Measurements from ENCODE around the gene CLCN5. TPM values are rescaled to one million over a fixed set of nuclear protein-coding genes. Genes with fewer than 3 reads are reported as not detected.

Gene CLCN5
- total and polyA plus RNA-seq, 5 donors from 2014 or later: 0.05 to 1.3 (median 0.76) TPM

- H3K27ac ChIP-seq (ENCODE audit: insufficient read depth, low read length, poor library complexity, severe bottlenecking): no peak overlapping the region
- H3K27me3 ChIP-seq (ENCODE audit: control insufficient read depth, insufficient read depth, low read length): no peaks in the 10 kb centered on the region
- H3K4me3 Mint-ChIP-seq: no peak overlapping the region
- H3K9me3 ChIP-seq (ENCODE audit: control insufficient read depth in 2 of 2, low read length in 2 of 2): no peaks in the 10 kb centered on the region
- no peaks in the 10 kb centered on the region for H3K36me3 Mint-ChIP-seq
- no peaks in the 10 kb centered on the region for H3K27me3 Mint-ChIP-seq
- DNase-seq (no peak), ATAC-seq (ENCODE audit: low read depth in 2 of 2) (no peak)
- no peaks in the 10 kb centered on the region for H3K4me1 ChIP-seq (ENCODE audit: control insufficient read depth, insufficient read depth, low read length, poor library complexity, severe bottlenecking)
- no peaks in the 10 kb centered on the region for H3K4me1 Mint-ChIP-seq
- H3K27ac Mint-ChIP-seq: no peak overlapping the region
- no peaks in the 10 kb centered on the region for H3K36me3 ChIP-seq (ENCODE audit: control insufficient read depth, insufficient read depth, low read length)
- no peaks in the 10 kb centered on the region for H3K9me3 Mint-ChIP-seq
- H3K4me3 ChIP-seq (ENCODE audit: low read depth, low read length): no peak overlapping the region
Observed at GRCh38 chrX:49992853-49993252, 70.5 kb downstream of the CLCN5 start.

GRCh38 chrX:49993661-49994060 is 71.3 kb downstream of the CLCN5 start:
- Mint-ChIP-seq H3K27me3 (no peaks in the 10 kb centered on the region), H3K4me3 (no peak overlapping the region), H3K4me1 (no peaks in the 10 kb centered on the region), H3K36me3 (no peaks in the 10 kb centered on the region), H3K9me3 (no peaks in the 10 kb centered on the region), H3K27ac (no peak overlapping the region)
- no peak for ATAC-seq (ENCODE audit: low read depth in 2 of 2)
- Histone ChIP-seq H3K4me1 (ENCODE audit: control insufficient read depth, insufficient read depth, low read length, poor library complexity, severe bottlenecking) (no peaks in the 10 kb centered on the region), H3K36me3 (ENCODE audit: control insufficient read depth, insufficient read depth, low read length) (no peaks in the 10 kb centered on the region), H3K27me3 (ENCODE audit: control insufficient read depth, insufficient read depth, low read length) (no peaks in the 10 kb centered on the region), H3K27ac (ENCODE audit: insufficient read depth, low read length, poor library complexity, severe bottlenecking) (no peak overlapping the region), H3K4me3 (ENCODE audit: low read depth, low read length) (no peak overlapping the region), H3K9me3 (ENCODE audit: control insufficient read depth in 2 of 2, low read length in 2 of 2) (no peaks in the 10 kb centered on the region)
- DNase-seq: no peak

GRCh38 chrX:49995107-49995731 is 72.8 kb downstream of the CLCN5 start:
- H3K27me3 ChIP-seq (ENCODE audit: control insufficient read depth, insufficient read depth, low read length): no peaks in the 10 kb centered on the region
- no peak for ATAC-seq (ENCODE audit: low read depth in 2 of 2)
- no peak overlapping the region for H3K27ac Mint-ChIP-seq

GRCh38 chrX:49995795-49996455 is 73.5 kb downstream of the CLCN5 start:
- Mint-ChIP-seq H3K9me3 (peaks cover 0 to 4% (median 0%) of the 10 kb centered on the region in 7 donors), H3K4me1 (no peaks in the 10 kb centered on the region), H3K27me3 (no peaks in the 10 kb centered on the region), H3K27ac (no peak overlapping the region), H3K4me3 (no peak overlapping the region), H3K36me3 (no peaks in the 10 kb centered on the region)
- no peak overlapping the region for H3K4me3 ChIP-seq (ENCODE audit: low read depth, low read length)
- H3K9me3 ChIP-seq (ENCODE audit: control insufficient read depth in 2 of 2, low read length in 2 of 2): no peaks in the 10 kb centered on the region
- H3K27me3 ChIP-seq (ENCODE audit: control insufficient read depth, insufficient read depth, low read length): no peaks in the 10 kb centered on the region
- ATAC-seq (ENCODE audit: low read depth in 2 of 2): no peak
- H3K27ac ChIP-seq (ENCODE audit: insufficient read depth, low read length, poor library complexity, severe bottlenecking): no peak overlapping the region
- H3K4me1 ChIP-seq (ENCODE audit: control insufficient read depth, insufficient read depth, low read length, poor library complexity, severe bottlenecking): no peaks in the 10 kb centered on the region
- DNase-seq: no peak
- no peaks in the 10 kb centered on the region for H3K36me3 ChIP-seq (ENCODE audit: control insufficient read depth, insufficient read depth, low read length)

More at GRCh38 chrX:49995107-49995731, 72.8 kb downstream of the CLCN5 start:
- Mint-ChIP-seq H3K27me3 (no peaks in the 10 kb centered on the region), H3K36me3 (no peaks in the 10 kb centered on the region), H3K4me3 (no peak overlapping the region), H3K9me3 (peaks cover 0 to 2% (median 0%) of the 10 kb centered on the region in 7 donors), H3K4me1 (no peaks in the 10 kb centered on the region)
- Histone ChIP-seq H3K36me3 (ENCODE audit: control insufficient read depth, insufficient read depth, low read length) (no peaks in the 10 kb centered on the region), H3K4me3 (ENCODE audit: low read depth, low read length) (no peak overlapping the region), H3K4me1 (ENCODE audit: control insufficient read depth, insufficient read depth, low read length, poor library complexity, severe bottlenecking) (no peaks in the 10 kb centered on the region), H3K9me3 (ENCODE audit: control insufficient read depth in 2 of 2, low read length in 2 of 2) (no peaks in the 10 kb centered on the region), H3K27ac (ENCODE audit: insufficient read depth, low read length, poor library complexity, severe bottlenecking) (no peak overlapping the region)
- no peak for DNase-seq

GRCh38 chrX:49996474-49996873 is 74.1 kb downstream of the CLCN5 start:
- no peak for DNase-seq
- Histone ChIP-seq H3K27me3 (ENCODE audit: control insufficient read depth, insufficient read depth, low read length) (no peaks in the 10 kb centered on the region), H3K9me3 (ENCODE audit: control insufficient read depth in 2 of 2, low read length in 2 of 2) (no peaks in the 10 kb centered on the region), H3K27ac (ENCODE audit: insufficient read depth, low read length, poor library complexity, severe bottlenecking) (no peak overlapping the region), H3K4me3 (ENCODE audit: low read depth, low read length) (no peak overlapping the region), H3K4me1 (ENCODE audit: control insufficient read depth, insufficient read depth, low read length, poor library complexity, severe bottlenecking) (no peaks in the 10 kb centered on the region), H3K36me3 (ENCODE audit: control insufficient read depth, insufficient read depth, low read length) (no peaks in the 10 kb centered on the region)
- Mint-ChIP-seq H3K27ac (no peak overlapping the region), H3K4me3 (no peak overlapping the region), H3K9me3 (peaks cover 0 to 5% (median 0%) of the 10 kb centered on the region in 7 donors), H3K27me3 (no peaks in the 10 kb centered on the region), H3K4me1 (no peaks in the 10 kb centered on the region), H3K36me3 (no peaks in the 10 kb centered on the region)
- ATAC-seq (ENCODE audit: low read depth in 2 of 2): no peak

GRCh38 chrX:49999087-49999486 is 76.7 kb downstream of the CLCN5 start:
- Mint-ChIP-seq H3K27ac (no peak overlapping the region), H3K4me1 (no peaks in the 10 kb centered on the region), H3K4me3 (no peak overlapping the region), H3K36me3 (no peaks in the 10 kb centered on the region), H3K9me3 (peaks cover 0 to 5% (median 0%) of the 10 kb centered on the region in 7 donors), H3K27me3 (no peaks in the 10 kb centered on the region)
- Histone ChIP-seq H3K27me3 (ENCODE audit: control insufficient read depth, insufficient read depth, low read length) (no peaks in the 10 kb centered on the region), H3K4me1 (ENCODE audit: control insufficient read depth, insufficient read depth, low read length, poor library complexity, severe bottlenecking) (no peaks in the 10 kb centered on the region), H3K9me3 (ENCODE audit: control insufficient read depth in 2 of 2, low read length in 2 of 2) (no peaks in the 10 kb centered on the region), H3K4me3 (ENCODE audit: low read depth, low read length) (no peak overlapping the region), H3K36me3 (ENCODE audit: control insufficient read depth, insufficient read depth, low read length) (no peaks in the 10 kb centered on the region), H3K27ac (ENCODE audit: insufficient read depth, low read length, poor library complexity, severe bottlenecking) (no peak overlapping the region)
- no peak for DNase-seq
- ATAC-seq (ENCODE audit: low read depth in 2 of 2): no peak

GRCh38 chrX:50000937-50001542 is 78.6 kb downstream of the CLCN5 start:
- peaks cover 0 to 5% (median 0%) of the 10 kb centered on the region in 7 donors for H3K9me3 Mint-ChIP-seq
- no peaks in the 10 kb centered on the region for H3K9me3 ChIP-seq (ENCODE audit: control insufficient read depth in 2 of 2, low read length in 2 of 2)
- H3K4me3 ChIP-seq (ENCODE audit: low read depth, low read length): no peak overlapping the region
- no peak for ATAC-seq (ENCODE audit: low read depth in 2 of 2)
- no peak for DNase-seq
- no peaks in the 10 kb centered on the region for H3K36me3 ChIP-seq (ENCODE audit: control insufficient read depth, insufficient read depth, low read length)
- no peak overlapping the region for H3K27ac Mint-ChIP-seq
- no peak overlapping the region for H3K27ac ChIP-seq (ENCODE audit: insufficient read depth, low read length, poor library complexity, severe bottlenecking)
- no peaks in the 10 kb centered on the region for H3K4me1 ChIP-seq (ENCODE audit: control insufficient read depth, insufficient read depth, low read length, poor library complexity, severe bottlenecking)
- H3K4me3 Mint-ChIP-seq: no peak overlapping the region
- no peaks in the 10 kb centered on the region for H3K27me3 Mint-ChIP-seq
- H3K27me3 ChIP-seq (ENCODE audit: control insufficient read depth, insufficient read depth, low read length): no peaks in the 10 kb centered on the region
- H3K4me1 Mint-ChIP-seq: no peaks in the 10 kb centered on the region
- no peaks in the 10 kb centered on the region for H3K36me3 Mint-ChIP-seq

All from CD4-positive, CD25-positive, alpha-beta regulatory T cell (primary cell).